AG09309 (cell line): ENCODE measurements around the gene TRIM44.

Experiments
- DNase-seq: peaks from one replicate; pipeline ENCODE4 v3.0.0-alpha.2; 2010; ENCODE audit warnings: low read depth
- H3K4me3 ChIP-seq: 2 replicates; pipeline ENCODE4 v1.5.1; 2011; ENCODE audit warnings: mild to moderate bottlenecking, low read depth, low read length, moderate library complexity; ENCODE audit not compliant: control insufficient read depth
- CTCF ChIP-seq: IDR thresholded peaks from 2 replicates; pipeline ENCODE4 v1.5.1; 2011; ENCODE audit warnings: mild to moderate bottlenecking, low read depth, low read length, inconsistent platforms; ENCODE audit not compliant: insufficient read depth, control insufficient read depth; ENCODE audit errors: missing control alignments

The TRIM44 gene

GRCh38 chr11:35810045-35810645 lies 147.6 kb downstream of the TRIM44 start:
- DNase-seq: no peak
- H3K4me3 ChIP-seq: no peak overlapping the region
- TF ChIP-seq CTCF: no peak

GRCh38 chr11:35811783-35812182 lies 149.2 kb downstream of the TRIM44 start:
- TF ChIP-seq CTCF: no peak
- H3K4me3 ChIP-seq: no peak overlapping the region
- no peak for DNase-seq

DNA sequence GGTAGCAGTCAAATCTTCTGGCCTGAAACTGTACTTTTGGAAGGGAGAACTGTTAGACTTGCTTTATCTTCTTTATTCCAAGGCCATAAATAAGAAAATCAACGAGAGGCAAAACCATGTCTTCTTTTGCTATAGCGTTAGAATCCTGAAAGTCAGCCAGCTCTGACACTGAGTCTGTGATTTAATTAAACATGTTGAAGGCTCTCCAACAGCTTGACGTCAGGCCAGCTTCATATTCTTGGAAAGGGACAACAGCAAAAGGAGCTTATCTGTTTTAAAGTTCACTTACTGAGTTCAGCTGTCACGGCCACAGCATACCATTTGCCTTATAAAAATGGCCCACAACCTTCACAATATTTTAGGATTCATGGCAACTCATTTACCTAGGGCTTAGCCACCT lies 150.3 kb downstream of the TRIM44 start:
- TF ChIP-seq CTCF: no peak
- DNase-seq: no peak
- H3K4me3 ChIP-seq: no peak overlapping the region

DNA sequence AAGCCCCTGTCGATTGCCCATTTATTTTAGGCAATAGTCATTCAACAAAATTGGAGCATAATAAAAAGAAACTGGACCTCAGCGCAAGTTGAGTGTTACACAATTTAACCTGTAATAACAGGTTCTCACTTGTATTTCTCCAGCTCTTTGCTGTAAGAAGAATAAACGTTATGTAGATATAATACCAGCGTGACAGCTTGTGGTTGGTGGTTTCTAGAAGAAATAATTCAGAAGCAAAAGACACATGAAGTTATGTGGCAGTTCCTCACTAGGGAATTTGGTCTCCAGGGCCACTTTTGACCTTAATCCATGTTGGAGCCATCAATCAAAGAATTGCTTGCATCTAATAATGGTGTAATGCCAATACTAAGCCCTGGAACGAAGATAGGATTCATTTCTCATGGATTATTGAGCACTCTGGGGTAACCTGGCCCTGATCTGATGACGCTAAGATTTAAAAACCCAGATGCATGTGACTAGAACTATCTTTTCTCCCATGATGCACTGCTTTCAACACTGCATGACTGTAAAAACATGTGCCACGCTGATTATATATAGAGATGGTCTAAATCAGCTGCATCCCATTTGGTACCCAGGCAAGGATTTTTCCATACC lies 151.6 kb downstream of the TRIM44 start:
- no peak overlapping the region for H3K4me3 ChIP-seq
- DNase-seq: no peak
- TF ChIP-seq CTCF: no peak

DNA sequence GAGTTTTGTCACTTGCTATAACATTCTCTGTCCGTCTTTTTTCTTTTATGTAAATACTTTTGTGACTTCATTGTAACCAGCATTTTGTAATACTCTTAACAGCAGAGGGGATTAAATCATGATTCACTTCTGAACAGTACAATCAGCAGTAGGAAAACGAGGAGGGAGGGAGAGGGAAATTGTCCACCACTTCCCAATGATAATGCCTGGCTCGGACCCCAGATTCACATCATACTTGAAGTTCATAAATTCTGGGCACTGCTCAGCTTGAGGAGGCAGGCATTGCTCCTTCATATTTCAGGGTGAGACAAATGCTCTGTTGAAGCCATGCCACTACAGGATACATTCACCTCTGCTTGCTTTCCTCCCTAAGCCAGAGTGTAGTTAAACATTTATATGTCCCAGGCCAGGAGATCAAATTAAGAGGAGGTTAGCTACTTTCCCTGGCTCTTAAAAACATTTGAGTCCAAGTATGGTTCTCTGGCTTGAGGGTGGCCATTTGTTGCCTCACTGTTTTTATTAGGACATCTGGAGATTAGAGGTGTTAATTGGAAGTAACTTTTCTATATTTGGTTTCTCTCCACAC lies 152.2 kb downstream of the TRIM44 start:
- no peak for TF ChIP-seq CTCF

GRCh38 chr11:35815556-35816315 lies 153.2 kb downstream of the TRIM44 start:
- TF ChIP-seq CTCF: no peak
- H3K4me3 ChIP-seq: no peak overlapping the region
- DNase-seq: no peak

More for the DNA sequence above, 152.2 kb downstream of the TRIM44 start:
- DNase-seq: no peak
- no peak overlapping the region for H3K4me3 ChIP-seq
